ENCODE measurements around the gene ASAP2. TPM values are rescaled to one million over a fixed set of nuclear protein-coding genes. Genes with fewer than 3 reads are reported as not detected.

The ASAP2 gene
- polyA plus RNA-seq, 1 donor from 2014 or later: 41.0 TPM

DNA sequence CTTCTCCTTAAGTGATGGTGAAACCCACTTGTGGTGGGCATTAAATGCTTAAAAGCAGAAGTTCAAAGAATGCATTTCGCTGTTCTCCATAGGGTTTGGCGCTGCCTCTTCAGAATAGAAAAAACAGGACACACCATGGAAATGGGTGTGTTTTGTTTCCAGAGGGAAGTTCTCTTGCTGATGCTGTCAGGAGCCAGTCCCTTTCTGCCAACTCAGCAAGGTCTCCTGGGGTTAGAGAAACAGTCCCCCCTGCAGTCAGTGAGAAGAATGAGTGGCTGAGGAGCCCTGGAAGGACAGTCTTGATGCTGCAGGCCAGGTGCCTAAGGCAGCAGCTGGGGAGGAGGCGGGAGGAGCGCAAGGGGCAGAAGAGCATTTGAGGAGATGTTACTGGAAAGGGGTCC is 37.8 kb upstream of the ASAP2 start:
- Histone ChIP-seq H2AFZ (ENCODE audit: low read depth, low read length) (no peak overlapping the region), H3K79me2 (replicated peaks; ENCODE audit: insufficient read depth, low read length) (no peaks in the 10 kb centered on the region), H3K9me2 (ENCODE audit: insufficient read depth, low read length) (no peaks in the 10 kb centered on the region), H3K36me3 (ENCODE audit: insufficient read depth, low read length) (no peaks in the 10 kb centered on the region), H3K27me3 (ENCODE audit: insufficient read depth, low read depth, low read length) (no peaks in the 10 kb centered on the region), H3F3A (ENCODE audit: insufficient read depth, low read length, poor library complexity, severe bottlenecking) (no peaks in the 10 kb centered on the region), H3K9me3 (ENCODE audit: low read length) (no peaks in the 10 kb centered on the region), H4K20me1 (ENCODE audit: insufficient read depth) (no peaks in the 10 kb centered on the region), H3K4me2 (ENCODE audit: low read length) (no peak overlapping the region), H3K27ac (ENCODE audit: low read length) (no peak overlapping the region), H3K4me3 (ENCODE audit: low read length) (no peak overlapping the region), H3K9ac (ENCODE audit: low read length) (no peak overlapping the region)
- TF ChIP-seq MXI1 (conservative IDR thresholded peaks at IDR 0.05; ENCODE audit: poor library complexity, severe bottlenecking) (no peak), TAF1 (IDR thresholded peaks at IDR 0.05; ENCODE audit: low read depth) (no peak), EP300 (conservative IDR thresholded peaks at IDR 0.05; ENCODE audit: poor library complexity, severe bottlenecking) (no peak), SMC3 (conservative IDR thresholded peaks at IDR 0.05; ENCODE audit: poor library complexity) (no peak), EZH2 (IDR thresholded peaks at IDR 0.05; ENCODE audit: borderline replicate concordance, insufficient read depth, low read length, poor library complexity, severe bottlenecking) (no peak), RAD21 (conservative IDR thresholded peaks at IDR 0.05) (no peak), POLR2AphosphoS5 (IDR thresholded peaks at IDR 0.05) (no peak)
- TF ChIP-seq, protein P1, sequence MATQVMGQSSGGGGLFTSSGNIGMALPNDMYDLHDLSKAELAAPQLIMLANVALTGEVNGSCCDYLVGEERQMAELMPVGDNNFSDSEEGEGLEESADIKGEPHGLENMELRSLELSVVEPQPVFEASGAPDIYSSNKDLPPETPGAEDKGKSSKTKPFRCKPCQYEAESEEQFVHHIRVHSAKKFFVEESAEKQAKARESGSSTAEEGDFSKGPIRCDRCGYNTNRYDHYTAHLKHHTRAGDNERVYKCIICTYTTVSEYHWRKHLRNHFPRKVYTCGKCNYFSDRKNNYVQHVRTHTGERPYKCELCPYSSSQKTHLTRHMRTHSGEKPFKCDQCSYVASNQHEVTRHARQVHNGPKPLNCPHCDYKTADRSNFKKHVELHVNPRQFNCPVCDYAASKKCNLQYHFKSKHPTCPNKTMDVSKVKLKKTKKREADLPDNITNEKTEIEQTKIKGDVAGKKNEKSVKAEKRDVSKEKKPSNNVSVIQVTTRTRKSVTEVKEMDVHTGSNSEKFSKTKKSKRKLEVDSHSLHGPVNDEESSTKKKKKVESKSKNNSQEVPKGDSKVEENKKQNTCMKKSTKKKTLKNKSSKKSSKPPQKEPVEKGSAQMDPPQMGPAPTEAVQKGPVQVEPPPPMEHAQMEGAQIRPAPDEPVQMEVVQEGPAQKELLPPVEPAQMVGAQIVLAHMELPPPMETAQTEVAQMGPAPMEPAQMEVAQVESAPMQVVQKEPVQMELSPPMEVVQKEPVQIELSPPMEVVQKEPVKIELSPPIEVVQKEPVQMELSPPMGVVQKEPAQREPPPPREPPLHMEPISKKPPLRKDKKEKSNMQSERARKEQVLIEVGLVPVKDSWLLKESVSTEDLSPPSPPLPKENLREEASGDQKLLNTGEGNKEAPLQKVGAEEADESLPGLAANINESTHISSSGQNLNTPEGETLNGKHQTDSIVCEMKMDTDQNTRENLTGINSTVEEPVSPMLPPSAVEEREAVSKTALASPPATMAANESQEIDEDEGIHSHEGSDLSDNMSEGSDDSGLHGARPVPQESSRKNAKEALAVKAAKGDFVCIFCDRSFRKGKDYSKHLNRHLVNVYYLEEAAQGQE (IDR thresholded peaks at IDR 0.05; ENCODE audit: borderline replicate concordance): no peak
- TF ChIP-seq, protein P2, sequence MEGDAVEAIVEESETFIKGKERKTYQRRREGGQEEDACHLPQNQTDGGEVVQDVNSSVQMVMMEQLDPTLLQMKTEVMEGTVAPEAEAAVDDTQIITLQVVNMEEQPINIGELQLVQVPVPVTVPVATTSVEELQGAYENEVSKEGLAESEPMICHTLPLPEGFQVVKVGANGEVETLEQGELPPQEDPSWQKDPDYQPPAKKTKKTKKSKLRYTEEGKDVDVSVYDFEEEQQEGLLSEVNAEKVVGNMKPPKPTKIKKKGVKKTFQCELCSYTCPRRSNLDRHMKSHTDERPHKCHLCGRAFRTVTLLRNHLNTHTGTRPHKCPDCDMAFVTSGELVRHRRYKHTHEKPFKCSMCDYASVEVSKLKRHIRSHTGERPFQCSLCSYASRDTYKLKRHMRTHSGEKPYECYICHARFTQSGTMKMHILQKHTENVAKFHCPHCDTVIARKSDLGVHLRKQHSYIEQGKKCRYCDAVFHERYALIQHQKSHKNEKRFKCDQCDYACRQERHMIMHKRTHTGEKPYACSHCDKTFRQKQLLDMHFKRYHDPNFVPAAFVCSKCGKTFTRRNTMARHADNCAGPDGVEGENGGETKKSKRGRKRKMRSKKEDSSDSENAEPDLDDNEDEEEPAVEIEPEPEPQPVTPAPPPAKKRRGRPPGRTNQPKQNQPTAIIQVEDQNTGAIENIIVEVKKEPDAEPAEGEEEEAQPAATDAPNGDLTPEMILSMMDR (IDR thresholded peaks at IDR 0.05; ENCODE audit: poor library complexity, severe bottlenecking): no peak

DNA sequence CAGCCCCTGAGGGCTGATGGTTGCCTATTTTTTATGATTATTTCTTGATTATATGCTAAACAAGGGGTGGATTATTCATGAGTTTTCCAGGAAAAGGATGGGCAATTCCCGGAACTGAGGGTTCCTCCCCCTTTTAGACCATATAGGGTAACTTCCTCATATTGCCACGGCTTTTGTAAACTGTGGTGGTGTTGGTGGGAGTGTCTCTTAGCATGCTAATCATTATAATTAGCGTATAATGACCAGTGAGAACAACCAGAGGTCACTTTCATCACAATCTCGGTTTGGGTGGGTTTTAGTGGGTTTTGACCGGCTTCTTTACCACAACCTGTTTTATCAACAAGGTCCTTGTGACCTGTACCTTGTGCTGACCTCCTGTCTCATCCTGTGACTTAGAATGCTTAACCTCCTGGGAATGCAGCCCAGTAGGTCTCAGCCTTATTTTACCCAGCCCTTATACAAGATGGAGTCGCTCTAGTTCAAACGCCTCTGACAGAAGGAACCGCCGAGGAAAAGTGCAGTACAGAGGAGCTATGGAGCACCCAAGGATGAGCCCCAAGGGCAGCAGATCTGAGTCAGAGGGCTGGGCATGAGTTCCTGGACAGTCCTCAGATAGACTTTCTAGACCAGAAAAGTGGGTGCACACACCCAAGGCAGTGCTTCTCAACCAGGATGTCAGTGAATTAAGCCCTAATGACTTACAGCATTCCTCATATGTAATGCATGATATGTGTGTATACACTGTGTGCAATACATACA is 37.1 kb upstream of the ASAP2 start:
- Histone ChIP-seq H3K4me2 (ENCODE audit: low read length) (no peak overlapping the region), H3K9me2 (ENCODE audit: insufficient read depth, low read length) (no peaks in the 10 kb centered on the region), H3K27me3 (ENCODE audit: insufficient read depth, low read depth, low read length) (no peaks in the 10 kb centered on the region), H3K9me3 (ENCODE audit: low read length) (no peaks in the 10 kb centered on the region), H3K36me3 (ENCODE audit: insufficient read depth, low read length) (no peaks in the 10 kb centered on the region), H3K27ac (ENCODE audit: low read length) (no peak overlapping the region), H3K79me2 (replicated peaks; ENCODE audit: insufficient read depth, low read length) (no peaks in the 10 kb centered on the region), H3F3A (ENCODE audit: insufficient read depth, low read length, poor library complexity, severe bottlenecking) (no peaks in the 10 kb centered on the region), H4K20me1 (ENCODE audit: insufficient read depth) (no peaks in the 10 kb centered on the region), H3K4me3 (ENCODE audit: low read length) (no peak overlapping the region), H3K9ac (ENCODE audit: low read length) (no peak overlapping the region), H2AFZ (ENCODE audit: low read depth, low read length) (no peak overlapping the region)
- TF ChIP-seq EP300 (conservative IDR thresholded peaks at IDR 0.05; ENCODE audit: poor library complexity, severe bottlenecking): no peak
- TF ChIP-seq MXI1 (conservative IDR thresholded peaks at IDR 0.05; ENCODE audit: poor library complexity, severe bottlenecking): no peak
- TF ChIP-seq POLR2AphosphoS5 (IDR thresholded peaks at IDR 0.05): no peak
- TF ChIP-seq TAF1 (IDR thresholded peaks at IDR 0.05; ENCODE audit: low read depth): no peak
- TF ChIP-seq, protein P2 (IDR thresholded peaks at IDR 0.05; ENCODE audit: poor library complexity, severe bottlenecking): no peak
- TF ChIP-seq SMC3 (conservative IDR thresholded peaks at IDR 0.05; ENCODE audit: poor library complexity): no peak
- no peak for TF ChIP-seq EZH2 (IDR thresholded peaks at IDR 0.05; ENCODE audit: borderline replicate concordance, insufficient read depth, low read length, poor library complexity, severe bottlenecking)
- TF ChIP-seq, protein P1 (IDR thresholded peaks at IDR 0.05; ENCODE audit: borderline replicate concordance): no peak
- no peak for TF ChIP-seq RAD21 (conservative IDR thresholded peaks at IDR 0.05)
